ENCODE data around the gene ALDH16A1. TPM values are rescaled to one million over a fixed set of nuclear protein-coding genes. Genes with fewer than 3 reads are reported as not detected.
A peak's percentile ranks its signal among the peaks of the same experiment; 100 is the strongest.

The ALDH16A1 gene
- total and polyA plus RNA-seq, 2 of the 8 experiments (the other 6 are each of a cell fraction or from before 2014, with no cell fraction given), result 30.5 to 34.3 TPM

DNA sequence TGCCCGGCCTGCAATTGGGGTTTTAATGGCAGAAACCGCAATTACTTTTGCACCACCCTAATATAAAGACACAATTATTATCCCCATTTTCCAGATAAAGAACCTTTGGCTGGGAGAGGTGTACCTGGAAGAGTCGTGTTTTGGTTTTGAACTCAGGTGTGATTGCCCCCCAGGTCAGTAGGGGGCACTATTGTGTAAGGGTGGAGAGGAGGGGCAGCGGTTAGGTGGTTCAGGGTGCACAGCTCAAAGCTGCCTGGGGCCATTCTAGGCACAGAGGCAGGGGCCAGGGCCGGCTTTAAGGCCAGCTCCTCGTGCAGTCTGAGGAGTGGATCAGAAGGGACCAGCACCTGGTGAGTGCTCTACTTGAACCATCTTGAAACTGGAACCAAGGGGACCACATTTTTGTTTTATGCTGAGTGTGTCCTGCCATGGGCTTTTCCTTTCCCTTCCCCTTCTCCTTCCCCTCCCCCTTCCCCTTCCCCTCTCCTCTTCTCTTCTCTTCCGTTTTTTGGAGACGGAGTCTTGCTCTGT, 53.6 kb downstream of the ALDH16A1 start (continued):
- TF ChIP-seq MAX (IDR thresholded peaks at IDR 0.05), result peak; percentile 31; the same call in 1 of the 2 replicates

All from H1 (cell line).